ENCODE data around the gene CDA.
"Not testable (repeated sequence)": the region's sequence is repeated elsewhere in the genome, so short reads cannot be mapped to it uniquely, and the experiment has no call there.

The CDA gene

GRCh38 chr1:20587661-20588053, 1.2 kb upstream of the CDA start:
- DNase-seq, result no peak

- no peak for DNase-seq
Measured at GRCh38 chr1:20589331-20590278, 708 bp downstream of the CDA start.

- no peak for DNase-seq
Measured at GRCh38 chr1:20590306-20590777, 1.4 kb downstream of the CDA start.

- DNase-seq, result no peak
Measured at GRCh38 chr1:20593756-20594155, 4.9 kb downstream of the CDA start.

GRCh38 chr1:20594746-20595145, 5.8 kb downstream of the CDA start:
- no peak for DNase-seq

- no peak for DNase-seq
Measured at GRCh38 chr1:20596106-20596505, 7.2 kb downstream of the CDA start.

GRCh38 chr1:20597650-20598049, 8.8 kb downstream of the CDA start:
- DNase-seq, result no peak

GRCh38 chr1:20600156-20600555, 11.3 kb downstream of the CDA start:
- no peak for DNase-seq

GRCh38 chr1:20601129-20601825, 12.4 kb downstream of the CDA start:
- no peak for DNase-seq

GRCh38 chr1:20602851-20603450, 14.1 kb downstream of the CDA start:
- DNase-seq, result no peak

GRCh38 chr1:20603504-20604464, 14.9 kb downstream of the CDA start:
- no peak for DNase-seq

- DNase-seq, result no peak
Measured at GRCh38 chr1:20604678-20605077, 15.8 kb downstream of the CDA start.

- DNase-seq, result not testable (repeated sequence)
Measured at GRCh38 chr1:20606801-20607570, 18.1 kb downstream of the CDA start.

GRCh38 chr1:20609541-20609940, 20.6 kb downstream of the CDA start:
- DNase-seq, result no peak

- no peak for DNase-seq
Measured at GRCh38 chr1:20610970-20611369, 22.1 kb downstream of the CDA start.

GRCh38 chr1:20611652-20612051, 22.8 kb downstream of the CDA start:
- no peak for DNase-seq

GRCh38 chr1:20612221-20612746, 23.4 kb downstream of the CDA start:
- no peak for DNase-seq

GRCh38 chr1:20614131-20614579, 25.3 kb downstream of the CDA start:
- DNase-seq, result no peak

GRCh38 chr1:20615946-20616846, 27.3 kb downstream of the CDA start:
- DNase-seq, result no peak

GRCh38 chr1:20616847-20617487, 28.1 kb downstream of the CDA start:
- no peak for DNase-seq

Data from NCI-H1092 (cell line).